ENCODE data around the gene C1orf232.
A peak's percentile ranks its signal among the peaks of the same experiment; 100 is the strongest.

C1orf232 gene

GRCh38 chr1:26177182-26177684 is 8.5 kb upstream of the C1orf232 start, which contains the start of gene CNKSR1:
Gene CNKSR1, plus strand, starts transcription at chr1:26177491. Its CDS starts 57 bp downstream, at chr1:26177548.
- no peak for DNase-seq

GRCh38 chr1:26175346-26175745 is 6.6 kb upstream of the C1orf232 start:
- DNase-seq, result no peak

- no peak for DNase-seq
These were observed 2.6 kb upstream of the C1orf232 start, which contains the start of gene ZNF593OS for GRCh38 chr1:26171084-26172072. Gene ZNF593OS, minus strand, starts transcription at chr1:26171832. Its CDS starts 171 bp downstream, at chr1:26171661.

GRCh38 chr1:26170472-26170821 is 1.7 kb upstream of the C1orf232 start:
- no peak for DNase-seq

GRCh38 chr1:26169669-26170471 is 1.1 kb upstream of the C1orf232 start, which contains the start of gene ZNF593:
Gene ZNF593, plus strand, starts transcription at chr1:26169908. Its CDS starts 76 bp downstream, at chr1:26169984.
- peak; percentile 18 to 88 (median 76) for DNase-seq

GRCh38 chr1:26169198-26169554 is 413 bp upstream of the C1orf232 start:
- DNase-seq, result peak in 1 of 14 donors; percentile 36

GRCh38 chr1:26166719-26167281 is 2.0 kb downstream of the C1orf232 start:
- no peak for DNase-seq

- no peak for DNase-seq
These were observed 3.6 kb downstream of the C1orf232 start for GRCh38 chr1:26164861-26165842.

GRCh38 chr1:26164036-26164860 is 4.5 kb downstream of the C1orf232 start:
- peak in 5 of 14 donors; percentile 9 to 48 (median 25) for DNase-seq

GRCh38 chr1:26163684-26164035 is 5.1 kb downstream of the C1orf232 start:
- DNase-seq, result no peak

- no peak for DNase-seq
These were observed 6.5 kb downstream of the C1orf232 start for GRCh38 chr1:26162220-26162709.

- peak in 9 of 14 donors; percentile 19 to 62 (median 38) for DNase-seq
These were observed 7.1 kb downstream of the C1orf232 start for GRCh38 chr1:26161415-26162219.

GRCh38 chr1:26160527-26161414 is 8.0 kb downstream of the C1orf232 start:
- DNase-seq, result no peak

GRCh38 chr1:26159743-26160039 is 9.1 kb downstream of the C1orf232 start:
- no peak for DNase-seq

- DNase-seq, result no peak
These were observed 9.6 kb downstream of the C1orf232 start, which contains the start of gene FAM110D for GRCh38 chr1:26158908-26159742. Gene FAM110D, plus strand, starts transcription at chr1:26159079. Its CDS starts 2,213 bp downstream, at chr1:26161292.

- DNase-seq, result no peak
These were observed 10.4 kb downstream of the C1orf232 start for GRCh38 chr1:26158271-26158907.

All from C1 segment of cervical spinal cord (tissue), 14 donors.